Measurements from ENCODE around the gene BCOR. TPM values are rescaled to one million over a fixed set of nuclear protein-coding genes. Genes with fewer than 3 reads are reported as not detected.
A peak's percentile ranks its signal among the peaks of the same experiment; 100 is the strongest.

The BCOR gene
- total RNA-seq, 1 experiment from 2014 or later, result 134 TPM

DNA sequence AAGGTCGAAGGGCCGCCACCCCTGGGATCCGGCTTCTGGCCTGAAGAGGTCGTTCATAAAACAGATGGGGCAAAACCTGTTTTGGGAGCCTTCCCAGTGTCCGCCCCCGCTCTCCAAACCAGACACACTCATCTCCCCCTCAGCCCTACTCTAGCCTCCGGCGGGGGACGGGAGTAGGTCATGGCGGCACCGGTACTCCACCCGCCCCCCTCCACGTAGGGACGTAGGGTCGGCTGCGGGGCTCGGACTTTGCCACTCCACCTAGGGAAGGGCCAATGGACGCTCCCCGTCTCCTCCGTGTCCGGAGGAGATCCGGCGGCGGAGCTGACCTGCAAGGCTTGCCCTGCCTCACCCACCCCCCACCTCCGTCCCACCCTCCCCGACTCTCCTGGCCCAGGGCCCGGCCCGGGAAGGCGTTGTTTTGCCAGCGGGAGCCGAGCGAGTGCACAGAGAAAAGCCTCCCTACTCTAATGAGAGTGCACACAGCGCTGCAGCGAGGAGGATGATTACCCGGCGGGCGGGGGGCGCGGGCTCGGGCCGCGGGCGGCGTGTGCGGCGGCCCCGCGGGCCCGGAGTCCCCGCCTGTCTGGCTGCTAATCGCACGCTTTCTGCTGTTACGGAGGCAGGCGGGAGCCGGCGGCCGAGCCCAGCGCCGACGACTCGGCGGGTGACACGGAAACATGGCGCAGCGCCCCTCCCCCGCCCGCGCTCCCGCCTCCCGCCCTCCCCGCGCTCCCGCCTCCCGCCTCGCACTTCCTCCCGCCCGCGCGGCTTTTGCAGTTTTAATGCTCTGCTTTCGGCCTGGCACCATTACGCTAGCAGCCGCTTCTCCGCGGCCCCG, 8.3 kb upstream of the BCOR start:
- H3K79me1 ChIP-seq (ENCODE audit: insufficient read depth, low read depth, low read length, poor library complexity, severe bottlenecking), result no peaks in the 10 kb centered on the region
- no peak overlapping the region for H3K18ac ChIP-seq (ENCODE audit: insufficient read length, low read depth, low read length)
- no peak overlapping the region for H2BK5ac ChIP-seq (ENCODE audit: insufficient read length, low read length)
- no peak overlapping the region for H3K9ac ChIP-seq (ENCODE audit: extremely low read depth, insufficient read length, low read length)
- peak overlapping the region; percentile 72 for H3K4me2 ChIP-seq (ENCODE audit: insufficient read depth, insufficient read length, low read length)
- peaks cover 8% of the 10 kb centered on the region; the same call in 1 of the 2 replicates for H3K4me1 ChIP-seq (ENCODE audit: insufficient read depth, low read length)
- peak overlapping the region; percentile 8; the same call in 1 of the 2 replicates for H3K14ac ChIP-seq (ENCODE audit: insufficient read depth, low read length)
- no peaks in the 10 kb centered on the region for H3K79me2 ChIP-seq (ENCODE audit: insufficient read depth, low read length)
- no peak overlapping the region for H3T11ph ChIP-seq (ENCODE audit: low read length)
- H3K9me3 Mint-ChIP-seq, result peaks cover 34 to 44% of the 10 kb centered on the region in 2 experiments
- no peak overlapping the region for H3K4ac ChIP-seq (ENCODE audit: low read depth, low read length)
- no peak overlapping the region for H4K8ac ChIP-seq (replicated peaks; ENCODE audit: insufficient read length, low read depth, low read length)
- peaks cover 36% of the 10 kb centered on the region for H3K23me2 ChIP-seq (ENCODE audit: insufficient read length, low read depth, low read length, poor library complexity, severe bottlenecking)
- no peak overlapping the region; the same call in 1 of the 2 replicates for H2BK15ac ChIP-seq (ENCODE audit: low read depth, low read length)
- H3K27ac ChIP-seq (ENCODE audit: insufficient read length, low read depth, low read length), result no peak overlapping the region
- TF ChIP-seq, protein P1, sequence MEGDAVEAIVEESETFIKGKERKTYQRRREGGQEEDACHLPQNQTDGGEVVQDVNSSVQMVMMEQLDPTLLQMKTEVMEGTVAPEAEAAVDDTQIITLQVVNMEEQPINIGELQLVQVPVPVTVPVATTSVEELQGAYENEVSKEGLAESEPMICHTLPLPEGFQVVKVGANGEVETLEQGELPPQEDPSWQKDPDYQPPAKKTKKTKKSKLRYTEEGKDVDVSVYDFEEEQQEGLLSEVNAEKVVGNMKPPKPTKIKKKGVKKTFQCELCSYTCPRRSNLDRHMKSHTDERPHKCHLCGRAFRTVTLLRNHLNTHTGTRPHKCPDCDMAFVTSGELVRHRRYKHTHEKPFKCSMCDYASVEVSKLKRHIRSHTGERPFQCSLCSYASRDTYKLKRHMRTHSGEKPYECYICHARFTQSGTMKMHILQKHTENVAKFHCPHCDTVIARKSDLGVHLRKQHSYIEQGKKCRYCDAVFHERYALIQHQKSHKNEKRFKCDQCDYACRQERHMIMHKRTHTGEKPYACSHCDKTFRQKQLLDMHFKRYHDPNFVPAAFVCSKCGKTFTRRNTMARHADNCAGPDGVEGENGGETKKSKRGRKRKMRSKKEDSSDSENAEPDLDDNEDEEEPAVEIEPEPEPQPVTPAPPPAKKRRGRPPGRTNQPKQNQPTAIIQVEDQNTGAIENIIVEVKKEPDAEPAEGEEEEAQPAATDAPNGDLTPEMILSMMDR (conservative IDR thresholded peaks at IDR 0.05), result no peak
- no peak overlapping the region for H3K56ac ChIP-seq (ENCODE audit: insufficient read length, low read depth, low read length)
- WGBS (ENCODE audit: extremely low coverage, insufficient read length, low lambda C conversion rate), result no CpG with 5 or more reads among the region's 85 CpGs
- peaks cover 2 to 6% (median 5%) of the 10 kb centered on the region in 3 experiments; a peak in 4 of 7 replicates for H3K36me3 Mint-ChIP-seq (ENCODE audit: insufficient read depth in 1 of 3, low read depth in 3 of 3)
- H3K27ac Mint-ChIP-seq, result no peak overlapping the region; a peak in 1 of 7 replicates
- H2BK12ac ChIP-seq (ENCODE audit: insufficient read length, low read depth, low read length), result peak overlapping the region; percentile 33
- no peak overlapping the region for H2AK5ac ChIP-seq (ENCODE audit: insufficient read length, low read length)
- H3K27me3 ChIP-seq (ENCODE audit: insufficient read depth, low read length), result peaks cover 39% of the 10 kb centered on the region
- peaks cover 3% of the 10 kb centered on the region for H4K20me1 ChIP-seq (ENCODE audit: control insufficient read depth, insufficient read depth, insufficient read length)
- H3K4me1 Mint-ChIP-seq, result peaks cover 22 to 38% of the 10 kb centered on the region in 2 experiments
- no peak overlapping the region for H4K5ac ChIP-seq (ENCODE audit: insufficient read length, low read depth, low read length)
- H3K4me3 Mint-ChIP-seq, result peak overlapping the region; percentile 68 to 86
- no peak overlapping the region for H2AFZ ChIP-seq (ENCODE audit: low read length)
- no peak overlapping the region for H2BK20ac ChIP-seq (ENCODE audit: low read depth, low read length, poor library complexity, severe bottlenecking)
- DNase-seq, result peak; percentile 87
- peaks cover 57% of the 10 kb centered on the region for H3K27me3 Mint-ChIP-seq (ENCODE audit: low read depth)
- H4K91ac ChIP-seq (ENCODE audit: insufficient read length, low read depth, low read length), result no peak overlapping the region
- no peak overlapping the region for H3K23ac ChIP-seq (ENCODE audit: insufficient read length, low read depth, low read length)
- H3K9me3 ChIP-seq (ENCODE audit: control insufficient read depth, low read depth, low read length), result no peaks in the 10 kb centered on the region
- no peak overlapping the region for H2BK120ac ChIP-seq (ENCODE audit: low read depth, low read length, poor library complexity, severe bottlenecking)

Data from H9 (cell line).